SIG-M5 treated with dmso at 0.1 percent for 504 hours (cell line): Measurements from ENCODE around the gene SLC5A10.
"Not testable (repeated sequence)": the region's sequence is repeated elsewhere in the genome, so short reads cannot be mapped to it uniquely, and the experiment has no call there.

Experiments used
- DNase-seq: peaks from one replicate; lab custom pipeline; 2025; ENCODE audit not compliant: unreplicated experiment; lab: John Stamatoyannopoulos, UW

The SLC5A10 gene

DNA sequence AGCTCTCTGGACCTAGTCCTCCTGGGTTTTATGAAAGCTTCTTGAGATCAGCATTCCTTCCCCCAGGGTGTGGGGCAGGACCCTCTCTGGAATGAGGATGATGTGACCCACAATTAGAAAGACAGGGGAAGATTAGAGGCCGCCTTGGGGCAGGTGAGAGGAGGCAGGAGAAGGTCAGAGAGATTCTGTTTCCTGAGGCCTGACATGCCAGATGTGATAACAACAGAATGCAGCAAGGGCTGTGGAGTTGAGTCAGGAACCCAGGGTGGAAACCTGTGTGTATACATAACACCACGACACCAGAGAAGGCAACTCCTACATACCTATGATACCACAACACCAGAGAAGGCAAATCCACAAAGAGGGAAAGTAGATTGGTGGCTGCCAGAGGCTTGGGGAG is 5.4 kb upstream of the SLC5A10 start:
- peak; percentile 61 for DNase-seq

DNA sequence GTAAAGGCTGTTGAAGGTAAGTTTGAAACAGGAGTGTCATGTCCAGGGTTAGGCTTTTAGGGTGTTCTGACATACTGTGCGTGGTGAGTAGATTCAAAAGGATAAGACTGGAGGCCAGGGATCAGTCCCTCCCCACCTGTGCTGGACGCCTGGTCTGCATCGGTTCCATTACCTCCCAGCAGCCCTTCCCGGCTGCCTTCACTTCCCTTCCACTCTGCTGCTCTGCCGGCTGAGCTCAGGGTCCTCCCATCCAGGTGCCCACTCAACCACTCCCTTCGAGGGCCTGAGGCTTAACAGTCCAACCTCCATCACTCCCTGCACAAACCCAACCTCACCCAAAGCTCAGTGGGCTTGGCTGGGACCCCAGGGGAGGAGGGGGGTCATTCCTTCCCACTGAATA is 4.1 kb upstream of the SLC5A10 start:
- no peak for DNase-seq

DNA sequence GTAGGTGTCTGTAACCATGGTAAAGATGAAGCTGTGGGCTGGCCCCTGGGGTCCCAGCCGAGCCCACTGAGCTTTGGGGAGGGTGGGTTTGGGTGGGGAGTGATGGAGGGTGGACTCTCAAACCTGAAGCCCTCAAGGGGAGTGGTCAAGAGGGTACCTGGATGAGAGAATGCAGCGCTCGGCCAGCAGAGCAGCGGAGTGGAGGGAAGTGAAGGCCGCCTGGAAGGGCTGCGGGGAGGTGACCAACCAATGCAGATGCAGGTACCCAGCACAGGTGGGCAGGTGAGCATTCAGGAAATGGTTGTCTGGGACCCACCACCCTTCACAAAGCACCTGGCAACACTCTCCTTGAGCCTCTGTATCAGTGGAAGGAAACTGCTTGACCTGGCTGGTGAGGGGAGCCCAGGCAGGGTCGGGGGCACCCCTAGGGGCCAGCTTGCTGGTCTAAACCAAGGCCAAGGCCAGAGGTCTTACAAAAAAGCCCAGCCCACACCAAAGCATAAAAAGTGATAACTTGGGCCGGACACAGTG is 3.4 kb upstream of the SLC5A10 start:
- no peak for DNase-seq

DNA sequence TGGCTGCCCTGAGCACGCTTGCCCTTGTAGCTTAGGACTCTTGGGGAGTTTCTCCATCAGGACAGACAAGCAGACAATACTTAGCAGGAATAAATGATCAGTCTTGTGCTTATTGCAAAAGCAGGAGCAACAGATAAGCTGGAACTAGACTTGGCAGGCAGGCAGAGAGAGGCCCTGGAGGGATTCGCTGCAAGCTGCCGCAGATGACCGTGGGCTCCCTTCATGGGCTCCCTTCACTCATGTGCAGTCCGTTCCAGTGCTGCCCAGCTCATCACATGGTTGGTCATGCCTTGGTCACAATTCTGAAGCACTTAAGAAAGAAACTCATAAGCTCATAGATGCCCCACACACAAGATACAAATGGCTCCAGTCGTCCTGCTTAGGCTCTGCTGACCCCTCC is 2.4 kb upstream of the SLC5A10 start:
- DNase-seq: no peak

DNA sequence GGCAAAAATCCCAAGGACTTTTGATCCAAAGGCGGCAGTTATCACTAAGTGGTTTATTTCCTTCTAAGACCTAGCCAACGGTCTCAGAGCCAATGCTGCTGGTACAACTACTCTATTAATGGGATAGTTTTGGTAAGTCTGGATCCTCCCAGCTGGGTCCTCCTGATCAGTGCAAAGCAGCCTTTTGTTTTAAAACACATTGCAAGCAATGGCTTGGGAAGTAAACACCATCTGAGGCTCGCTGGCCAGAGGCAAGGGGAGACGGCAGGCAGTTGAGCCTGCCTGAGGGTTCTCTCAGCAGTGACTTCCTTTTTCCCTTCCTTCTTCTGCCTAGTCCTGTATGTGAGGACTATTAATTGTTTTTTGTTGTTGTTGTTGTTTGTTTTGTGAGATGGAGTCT is 1.6 kb upstream of the SLC5A10 start:
- no peak for DNase-seq

DNA sequence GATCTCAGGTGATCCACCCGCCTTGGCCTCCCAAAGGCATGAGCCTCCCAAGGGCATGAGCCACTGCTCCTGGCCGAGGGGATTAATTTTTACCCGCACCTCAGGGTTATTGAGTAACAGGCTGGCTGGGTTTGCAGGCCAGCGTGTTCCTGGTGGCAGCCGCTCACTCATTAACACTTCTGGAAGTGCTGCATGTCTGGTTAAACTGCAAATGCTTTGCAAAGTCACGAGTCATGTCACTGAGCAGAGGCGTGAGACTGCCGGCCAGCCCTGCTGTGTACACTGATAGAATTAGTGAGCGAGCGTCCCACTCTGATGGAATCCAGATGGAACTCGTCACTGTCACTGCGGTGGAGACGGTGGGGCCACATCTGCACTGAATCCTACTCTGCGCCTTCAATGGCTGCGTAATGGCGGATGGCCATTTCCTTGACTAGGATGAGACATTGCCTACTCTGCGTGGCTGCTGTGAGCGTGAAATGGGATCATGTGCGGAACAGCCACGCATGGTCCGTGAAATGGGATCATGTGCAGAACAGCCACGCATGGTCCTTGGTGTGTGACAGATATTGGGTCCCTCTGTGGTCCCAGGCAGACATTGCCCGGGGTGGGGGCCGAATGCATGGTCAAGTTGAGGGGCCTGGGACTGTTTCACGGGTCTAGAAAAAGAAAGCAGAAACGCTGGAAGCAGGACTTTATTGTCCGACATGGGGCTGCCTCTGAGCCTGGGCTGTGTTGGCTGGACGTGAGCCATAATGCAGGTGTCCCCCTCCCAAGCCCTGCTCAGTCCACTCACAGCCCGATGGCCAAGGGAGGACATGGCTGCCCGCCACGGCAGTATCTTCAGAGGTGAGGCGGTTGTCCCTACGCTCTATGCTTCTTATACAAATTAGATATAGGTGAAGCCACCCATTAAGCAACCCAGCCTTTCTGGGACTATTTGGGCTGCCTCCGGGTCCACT is 740 bp upstream of the SLC5A10 start:
- no peak for DNase-seq

DNA sequence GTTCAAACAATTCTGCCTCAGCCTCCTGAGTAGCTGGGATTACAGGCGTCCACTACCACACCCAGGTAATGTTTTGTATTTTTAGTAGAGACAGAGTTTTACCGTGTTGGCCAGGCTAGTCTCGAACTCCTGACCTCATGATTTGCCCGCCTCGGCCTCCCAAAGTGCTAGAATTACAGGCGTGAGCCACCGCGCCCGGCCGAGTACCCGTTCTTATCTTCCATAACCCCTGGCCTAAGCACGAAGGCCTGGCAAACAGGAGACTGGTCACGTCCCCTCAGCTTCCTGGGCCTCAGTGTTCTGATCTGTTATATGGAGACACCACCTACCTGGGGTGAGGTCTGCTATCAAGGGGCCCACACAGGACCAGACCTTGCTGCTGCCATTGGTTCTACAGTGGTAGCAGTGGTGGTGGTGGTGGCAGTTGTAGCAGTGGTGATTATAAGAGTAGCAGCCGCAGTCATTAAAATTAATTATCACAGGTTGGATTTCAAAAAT is 1.3 kb downstream of the SLC5A10 start:
- DNase-seq: no peak

DNA sequence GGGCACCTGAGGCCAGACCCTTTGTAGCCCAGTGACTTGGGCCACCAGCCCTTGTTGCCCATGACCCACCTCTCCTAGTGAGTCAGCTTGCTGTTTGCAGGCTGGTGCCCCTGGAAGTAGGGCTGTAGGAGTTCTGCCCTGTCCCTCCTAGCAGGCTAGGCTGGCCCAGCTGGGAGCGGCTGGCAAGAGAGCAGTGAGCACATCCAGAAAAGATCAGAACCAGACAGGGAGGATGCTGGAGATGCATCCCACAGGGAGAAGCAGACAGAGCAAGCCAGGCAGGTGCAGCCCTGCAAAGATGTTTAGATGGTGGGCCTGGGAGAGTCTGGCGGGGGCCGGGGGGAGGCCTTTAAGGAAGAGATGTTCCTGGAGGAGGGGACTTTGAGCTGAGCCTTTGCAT is 2.4 kb downstream of the SLC5A10 start:
- DNase-seq: no peak

DNA sequence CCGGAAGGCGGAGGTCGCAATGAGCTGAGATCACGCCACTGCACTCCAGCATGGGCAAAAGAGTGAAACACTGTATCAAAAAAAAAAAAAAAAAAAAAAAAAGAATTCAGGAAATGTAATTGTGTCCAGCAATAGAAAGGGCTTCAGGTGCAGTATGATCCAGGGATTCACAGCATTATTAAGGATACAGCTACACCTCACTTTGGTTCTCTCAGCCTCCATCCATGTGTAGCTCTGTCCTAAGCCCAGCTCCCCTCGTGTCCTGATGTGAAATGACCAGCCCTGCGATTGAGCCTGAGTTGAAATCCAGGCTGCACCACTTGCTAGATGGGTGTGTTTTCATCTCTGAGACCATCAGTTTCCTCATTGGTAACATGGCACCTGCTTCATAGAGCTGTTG is 3.0 kb downstream of the SLC5A10 start:
- DNase-seq: no peak

DNA sequence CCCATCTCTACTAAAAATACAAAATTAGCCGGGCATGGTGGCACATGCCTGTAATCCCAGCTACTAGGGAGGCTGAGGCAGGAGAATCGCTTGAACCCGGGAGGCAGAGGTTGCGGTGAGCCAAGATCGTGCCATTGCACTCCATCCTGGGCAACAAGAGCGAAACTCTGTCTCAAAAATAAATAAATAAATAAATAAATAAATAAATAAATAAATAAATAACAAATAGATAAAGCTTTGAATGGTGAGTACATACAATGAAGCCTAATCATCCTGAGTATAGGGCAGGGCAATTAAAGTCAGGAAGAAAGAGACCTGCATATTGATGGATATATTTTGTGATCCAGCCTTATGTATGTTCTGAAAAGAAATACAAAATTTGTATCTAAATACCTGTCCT is 4.1 kb downstream of the SLC5A10 start:
- not testable (repeated sequence) for DNase-seq

DNA sequence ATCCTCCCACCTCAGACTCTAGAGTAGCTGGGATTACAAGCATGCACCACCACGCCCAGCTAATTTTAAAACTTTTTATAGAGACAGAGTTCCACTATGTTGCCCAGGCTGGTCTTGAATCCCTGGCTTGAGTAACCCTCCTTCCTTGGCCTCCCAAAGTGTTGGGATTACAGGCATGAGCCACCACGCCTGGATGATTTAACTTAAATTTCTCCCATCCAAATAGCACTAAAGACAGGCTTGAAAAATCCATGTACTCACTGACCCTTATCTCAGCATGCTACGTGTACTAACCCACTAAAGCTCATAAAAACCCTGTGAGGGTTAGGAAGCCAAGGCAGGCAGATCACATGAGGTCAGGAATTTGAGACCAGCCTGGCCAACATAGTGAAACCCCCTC is 4.6 kb downstream of the SLC5A10 start:
- DNase-seq: no peak

DNA sequence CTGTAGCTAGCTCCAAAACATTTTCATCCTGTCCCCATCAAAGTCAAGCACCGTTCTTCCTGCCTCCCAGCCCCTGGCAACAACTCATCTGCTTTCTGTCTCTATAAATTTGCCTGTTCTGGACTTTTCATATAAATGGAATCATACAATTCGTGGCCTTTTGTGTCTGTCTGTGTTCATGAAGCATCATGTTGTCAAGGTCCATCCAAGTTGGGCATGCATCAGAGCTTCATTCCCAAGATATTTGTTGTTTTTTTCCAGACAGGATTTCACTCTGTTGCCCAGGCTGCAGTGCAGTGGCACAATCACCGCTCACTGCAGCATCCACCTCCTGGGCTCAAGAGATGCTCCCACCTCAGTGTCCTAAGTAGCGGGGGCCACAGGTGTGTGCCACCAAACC is 5.9 kb downstream of the SLC5A10 start:
- DNase-seq: no peak

DNA sequence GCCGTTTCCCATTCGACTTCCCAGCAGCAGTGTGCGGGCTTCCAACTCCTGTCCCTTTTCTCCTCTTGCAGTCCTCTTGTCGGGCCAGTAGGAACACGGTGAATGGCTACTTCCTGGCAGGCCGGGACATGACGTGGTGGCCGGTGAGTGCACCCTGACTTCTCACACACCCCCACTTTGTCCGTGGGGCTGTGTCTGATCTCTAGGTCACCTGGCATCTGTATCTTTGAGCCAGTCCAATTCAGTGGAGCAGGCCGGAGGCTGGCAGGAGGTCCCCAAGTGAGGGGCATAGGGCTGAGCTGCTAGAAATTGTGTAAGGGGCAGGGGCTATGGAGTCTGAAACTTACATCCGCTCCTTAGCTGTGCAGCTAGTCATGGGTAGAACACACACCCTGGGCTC is 6.6 kb downstream of the SLC5A10 start:
- no peak for DNase-seq

DNA sequence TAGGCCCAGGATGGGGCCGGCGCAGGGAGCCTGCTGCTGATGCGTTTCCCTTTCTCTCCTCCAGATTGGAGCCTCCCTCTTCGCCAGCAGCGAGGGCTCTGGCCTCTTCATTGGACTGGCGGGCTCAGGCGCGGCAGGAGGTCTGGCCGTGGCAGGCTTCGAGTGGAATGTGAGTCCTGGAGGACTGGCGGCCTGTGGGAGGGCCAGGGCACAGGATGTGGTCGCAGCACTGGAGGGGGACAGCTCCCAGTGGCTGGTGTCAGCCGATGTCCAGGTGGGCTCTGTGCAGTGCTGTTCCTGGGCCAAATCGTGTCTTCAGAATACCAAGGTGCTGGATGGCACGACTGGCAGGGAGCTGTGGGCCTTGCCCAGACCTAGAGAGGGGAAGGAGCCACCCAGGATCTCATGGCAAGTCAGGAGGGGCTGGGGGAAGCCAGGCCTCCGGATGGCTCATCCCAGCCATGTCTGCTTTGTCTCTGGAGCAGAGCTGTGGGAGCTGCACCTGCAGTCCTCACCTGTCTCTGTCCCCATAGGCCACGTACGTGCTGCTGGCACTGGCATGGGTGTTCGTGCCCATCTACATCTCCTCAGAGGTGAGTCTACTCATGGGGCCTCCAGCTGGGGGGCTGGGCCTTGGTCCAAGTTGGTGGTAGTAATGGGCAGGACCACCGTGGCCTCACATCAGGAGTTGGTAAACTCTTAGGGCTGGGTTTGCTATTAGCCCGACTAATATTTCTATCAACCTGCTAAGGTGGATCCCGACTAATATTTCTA is 7.3 kb downstream of the SLC5A10 start:
- no peak for DNase-seq

DNA sequence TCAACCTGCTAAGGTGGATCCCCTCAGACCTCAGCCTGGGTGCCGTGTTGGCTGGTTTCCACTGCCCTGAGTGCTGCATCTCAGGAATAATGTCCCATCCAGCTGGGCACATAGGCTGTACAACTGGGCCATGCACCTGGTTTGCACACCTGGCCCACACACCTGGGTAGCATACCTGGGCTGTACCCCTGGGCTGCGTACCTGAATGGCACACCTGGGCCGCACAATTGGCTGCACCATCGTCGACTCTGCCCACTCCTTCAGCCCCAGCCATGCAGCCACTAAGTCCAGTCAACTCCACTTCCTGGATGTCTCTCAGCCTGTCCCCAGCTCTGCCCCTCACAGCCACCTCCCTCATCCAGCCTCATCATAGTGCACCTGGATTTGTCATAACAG is 7.9 kb downstream of the SLC5A10 start:
- no peak for DNase-seq

DNA sequence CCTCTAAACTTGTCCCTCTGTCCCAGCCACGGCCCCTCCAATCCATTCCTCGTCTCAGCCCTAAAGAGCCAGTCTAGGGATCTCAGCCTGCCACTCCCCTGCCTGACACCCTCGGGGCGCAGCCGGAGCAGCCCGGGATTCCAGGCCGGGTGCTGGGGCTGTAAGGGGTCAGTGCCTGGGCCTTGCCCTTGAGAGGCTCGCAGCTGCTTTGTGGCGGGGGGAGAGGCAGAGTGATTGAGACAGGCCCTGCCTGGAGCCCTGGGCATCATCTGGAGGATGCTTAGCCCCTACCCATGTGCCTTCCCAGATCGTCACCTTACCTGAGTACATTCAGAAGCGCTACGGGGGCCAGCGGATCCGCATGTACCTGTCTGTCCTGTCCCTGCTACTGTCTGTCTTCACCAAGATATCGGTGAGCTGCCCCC is 8.3 kb downstream of the SLC5A10 start:
- DNase-seq: no peak

DNA sequence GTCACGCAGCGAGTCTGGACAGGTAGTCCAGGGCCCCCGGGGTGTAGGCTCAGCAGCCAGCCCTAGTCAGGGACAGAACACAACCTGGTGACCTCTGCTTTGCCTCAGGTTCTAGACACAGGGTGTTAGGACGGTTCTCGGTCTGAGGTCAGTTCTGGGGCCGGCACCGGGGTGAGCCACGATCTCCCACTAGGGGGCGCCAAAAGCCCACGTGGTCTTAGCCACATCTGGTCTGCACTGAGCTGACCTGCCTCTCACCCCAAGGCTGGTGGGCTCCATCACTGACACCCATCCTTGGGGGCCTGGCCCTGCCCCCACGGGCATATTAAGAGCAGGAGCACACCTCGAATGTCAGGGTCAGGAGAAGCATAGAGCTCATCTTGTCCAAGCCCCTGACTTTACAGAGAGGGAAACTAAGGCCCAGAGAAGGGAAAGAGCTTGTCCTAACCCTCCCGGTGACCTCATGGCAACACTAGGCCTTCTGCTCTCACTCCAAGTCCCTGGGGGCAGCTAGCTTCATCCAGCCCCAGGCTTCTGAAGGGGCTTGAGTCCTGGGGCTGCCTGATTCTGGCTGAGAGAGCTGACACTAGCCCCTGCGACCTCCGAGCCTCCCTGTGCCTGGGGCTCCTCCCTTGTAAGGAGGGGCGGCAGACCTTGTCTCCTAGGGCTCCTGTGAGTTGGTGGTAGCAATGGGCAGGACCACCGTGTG is 9.0 kb downstream of the SLC5A10 start:
- peak; percentile 43 for DNase-seq

DNA sequence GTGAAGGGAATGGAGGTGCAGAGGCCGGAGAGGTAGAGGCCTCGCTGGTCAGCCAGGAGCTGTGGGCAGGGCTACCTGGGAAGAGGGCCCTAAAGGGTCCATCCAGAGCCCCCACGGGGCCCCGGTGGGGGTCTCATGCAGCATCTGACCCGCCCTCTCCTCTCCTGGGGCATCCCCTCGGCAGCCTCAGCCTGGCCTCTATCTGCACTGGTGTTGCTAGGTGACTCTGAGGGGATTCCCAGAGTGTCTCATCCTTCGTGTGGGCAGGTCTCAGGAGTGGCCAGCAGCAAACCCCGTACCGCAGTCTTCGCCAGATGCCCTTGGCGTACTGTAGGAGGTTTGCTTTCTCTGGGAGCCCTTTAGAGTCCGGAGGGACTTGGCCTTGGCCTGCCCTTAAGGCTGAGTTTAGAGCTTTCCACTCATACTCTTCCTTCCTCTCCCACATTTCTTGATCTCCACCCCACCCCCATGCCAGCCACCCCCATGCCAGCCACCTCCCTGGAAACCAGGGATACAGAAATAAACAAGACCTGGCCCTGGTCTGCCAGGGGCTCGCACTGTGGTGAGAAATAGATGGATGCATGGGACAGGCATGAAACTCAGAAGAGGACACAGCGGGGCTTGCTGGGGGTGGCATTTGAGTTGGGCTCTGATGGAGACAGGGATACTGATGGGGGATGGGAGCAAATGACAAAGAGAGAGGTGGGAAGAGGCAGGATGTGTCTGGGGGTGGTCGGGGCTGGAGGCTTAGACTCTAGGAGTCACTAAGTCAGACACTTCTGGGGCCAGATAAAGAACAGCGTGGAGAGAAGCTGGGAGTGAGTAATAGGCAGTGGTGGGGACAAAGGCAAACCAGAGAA is 9.9 kb downstream of the SLC5A10 start:
- no peak for DNase-seq

DNA sequence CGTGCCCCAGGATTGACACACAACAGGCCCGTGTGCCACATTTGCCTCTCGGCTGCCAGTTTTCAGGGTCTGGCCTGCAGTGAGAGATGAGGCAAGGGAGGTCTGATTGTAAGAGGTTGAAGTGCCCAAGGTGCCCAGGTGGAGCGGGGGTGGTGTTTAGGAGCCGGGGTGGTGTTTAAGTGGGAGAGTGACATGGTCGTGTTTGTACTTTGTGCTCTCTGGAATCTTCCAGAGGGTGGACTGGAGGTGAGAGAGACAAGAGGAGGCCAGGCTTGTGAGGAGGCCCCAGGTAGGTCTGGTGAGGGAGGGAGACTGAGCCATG is 10.5 kb downstream of the SLC5A10 start:
- DNase-seq: no peak
